H1 (cell line): ENCODE results near the gene TMEM269. TPM values are rescaled to one million over a fixed set of nuclear protein-coding genes. Genes with fewer than 3 reads are reported as not detected.

Experiments used
- CTCF ChIA-PET: fragments of 300-600 bp; sonication (Branson Sonifier 250); formaldehyde crosslinking; loops from one replicate; lab custom pipeline; 2021; ENCODE audit not compliant: partially characterized antibody; lab: Charles Lee
- POLR2A ChIA-PET: fragments of 300-600 bp; sonication (Branson Sonifier 250); formaldehyde crosslinking; loops from one replicate; lab custom pipeline; 2021; ENCODE audit warnings: inconsistent platforms; ENCODE audit not compliant: partially characterized antibody; lab: Charles Lee
- DNase-seq, 2 experiments: peaks; one replicate each; pipeline versions ENCODE4 v3.0.0 to v3.0.0-alpha.2; 2010 to 2022; ENCODE audit warnings: low spot score in 2 of 2, low read depth in 1 of 2, mixed read lengths in 1 of 2
- FAIRE-seq: peaks from 2 replicates; lab custom pipeline; 2011; peaks lifted over from hg19 to GRCh38; lab: Jason Lieb, UNC
- H2AFZ ChIP-seq: 2 replicates; pipeline ENCODE4 v1.8.1; 2012; ENCODE audit warnings: low read length, inconsistent platforms
- H2AK5ac ChIP-seq: 2 replicates; pipeline ENCODE4 v1.6.1; 2013; ENCODE audit warnings: low read depth, low read length
- H2BK120ac ChIP-seq: replicated peaks from 2 replicates; pipeline ENCODE3; 2013; ENCODE audit warnings: low read depth, low read length, inconsistent platforms
- H2BK12ac ChIP-seq: 2 replicates; pipeline ENCODE4 v1.6.1; 2013; ENCODE audit warnings: low read depth, low read length
- H2BK15ac ChIP-seq: 2 replicates; pipeline ENCODE4 v1.6.1; 2013; ENCODE audit warnings: low read length
- H2BK20ac ChIP-seq: 2 replicates; pipeline ENCODE4 v1.6.1; 2013; ENCODE audit warnings: low read length
- H2BK5ac ChIP-seq: 2 replicates; pipeline ENCODE4 v1.6.1; 2013; ENCODE audit warnings: low read depth, low read length
- H3K14ac ChIP-seq: 2 replicates; pipeline ENCODE4 v1.6.1; 2013; ENCODE audit warnings: inconsistent platforms; ENCODE audit not compliant: insufficient read length
- H3K18ac ChIP-seq: 2 replicates; pipeline ENCODE4 v1.6.1; 2013; ENCODE audit warnings: low read length; ENCODE audit errors: extremely low read depth
- H3K23ac ChIP-seq: 2 replicates; pipeline ENCODE4 v1.6.1; 2013; ENCODE audit warnings: inconsistent platforms; ENCODE audit not compliant: insufficient read length
- H3K23me2 ChIP-seq: 2 replicates; pipeline ENCODE4 v1.6.1; 2013; ENCODE audit warnings: low read depth, low read length
- H3K27ac ChIP-seq: 2 replicates; pipeline ENCODE4 v1.6.1; 2011; ENCODE audit warnings: low read depth, low read length, inconsistent platforms
- H3K27me3 ChIP-seq, 4 experiments: replicated peaks in 1 of 4; 1 replicate in 1 of 4; 2 replicates in 3 of 4; pipeline versions ENCODE4 v1.6.1 to v1.8.1; 2011 to 2013; ENCODE audit warnings: low read length in 3 of 4, mild to moderate bottlenecking in 3 of 4, inconsistent platforms in 2 of 4, mixed read lengths in 2 of 4, moderate library complexity in 1 of 4; ENCODE audit not compliant: control insufficient read depth in 3 of 4, insufficient read depth in 3 of 4; ENCODE audit errors: extremely low read depth in 1 of 4
- H3K36me3 ChIP-seq, 4 experiments: 2 replicates each; pipeline versions ENCODE4 v1.6.1 to v1.8.1; 2011 to 2013; ENCODE audit warnings: mild to moderate bottlenecking in 4 of 4, low read length in 3 of 4, moderate library complexity in 2 of 4, control low read depth in 1 of 4, inconsistent platforms in 1 of 4; ENCODE audit not compliant: insufficient read depth in 4 of 4, control insufficient read depth in 2 of 4
- H3K4ac ChIP-seq: replicated peaks from 2 replicates; pipeline ENCODE3; 2013; ENCODE audit warnings: low read length, low read depth, mixed read lengths, inconsistent platforms; ENCODE audit not compliant: insufficient read length
- H3K4me1 ChIP-seq, 4 experiments: replicated peaks in 1 of 4; 1 replicate in 1 of 4; 2 replicates in 3 of 4; pipeline versions ENCODE4 v1.6.1 to v1.8.1; 2011 to 2013; ENCODE audit warnings: low read length in 3 of 4, inconsistent platforms in 2 of 4, mixed read lengths in 1 of 4; ENCODE audit not compliant: insufficient read depth in 4 of 4, control insufficient read depth in 3 of 4
- H3K4me2 ChIP-seq, 2 experiments: 2 replicates each; pipeline versions ENCODE4 v1.6.1 to v1.8.1; 2011 to 2013; ENCODE audit warnings: low read depth in 2 of 2, low read length in 2 of 2, control low read depth in 1 of 2, inconsistent platforms in 1 of 2, mild to moderate bottlenecking in 1 of 2; ENCODE audit not compliant: insufficient read depth in 1 of 2
- H3K4me3 ChIP-seq, 4 experiments: fragments of 200-600, 300-600 bp in 1 of 4; sonication (generic), shearing (Covaris generic), sonication (Bioruptor Twin) in 1 of 4; 2 replicates each; pipeline versions ENCODE4 v1.5.1 to v1.8.1; 2011 to 2016; ENCODE audit warnings: low read length in 4 of 4, low read depth in 3 of 4, control low read depth in 2 of 4, inconsistent platforms in 2 of 4, mild to moderate bottlenecking in 2 of 4, mixed read lengths in 1 of 4, moderate library complexity in 1 of 4; ENCODE audit not compliant: insufficient read depth in 2 of 4; ENCODE audit errors: extremely low read depth in 1 of 4
- H3K56ac ChIP-seq: replicated peaks from 2 replicates; pipeline ENCODE3; 2013; ENCODE audit warnings: low read depth, mild to moderate bottlenecking, mixed read lengths, low read length, inconsistent platforms; ENCODE audit not compliant: insufficient read length
- H3K79me1 ChIP-seq: 2 replicates; pipeline ENCODE4 v1.6.1; 2013; ENCODE audit warnings: low read depth, low read length, control low read depth
- H3K79me2 ChIP-seq, 2 experiments: 2 replicates each; pipeline versions ENCODE4 v1.6.1 to v1.8.1; 2012 to 2013; ENCODE audit warnings: low read length in 2 of 2, mild to moderate bottlenecking in 2 of 2, inconsistent platforms in 1 of 2; ENCODE audit not compliant: insufficient read depth in 2 of 2, control insufficient read depth in 1 of 2
- H3K9ac ChIP-seq, 4 experiments: replicated peaks in 1 of 4; 1 replicate in 1 of 4; 2 replicates in 3 of 4; pipeline versions ENCODE4 v1.6.1 to v1.8.1; 2011 to 2013; ENCODE audit warnings: low read depth in 3 of 4, low read length in 3 of 4, control low read depth in 2 of 4, mild to moderate bottlenecking in 2 of 4, moderate library complexity in 2 of 4, inconsistent platforms in 1 of 4; ENCODE audit errors: extremely low read depth in 1 of 4
- H3K9me3 ChIP-seq, 2 experiments: 2 replicates each; pipeline versions ENCODE4 v1.6.1 to v1.8.1; 2012 to 2013; ENCODE audit warnings: mild to moderate bottlenecking in 2 of 2, moderate library complexity in 2 of 2, control low read depth in 1 of 2, inconsistent platforms in 1 of 2, low read depth in 1 of 2, low read length in 1 of 2, mixed read lengths in 1 of 2; ENCODE audit not compliant: insufficient read depth in 2 of 2
- H4K20me1 ChIP-seq, 2 experiments: replicated peaks in 1 of 2; 2 replicates each; pipeline versions ENCODE3 to v1.8.1; 2011 to 2013; ENCODE audit warnings: inconsistent platforms in 2 of 2, low read length in 2 of 2, mild to moderate bottlenecking in 1 of 2; ENCODE audit not compliant: insufficient read depth in 2 of 2, control insufficient read depth in 1 of 2
- H4K5ac ChIP-seq: 2 replicates; pipeline ENCODE4 v1.6.1; 2013; ENCODE audit warnings: low read length, low read depth, mixed read lengths, inconsistent platforms; ENCODE audit not compliant: insufficient read length
- H4K8ac ChIP-seq: 2 replicates; pipeline ENCODE4 v1.8.0; 2013; ENCODE audit warnings: mild to moderate bottlenecking, moderate library complexity, low read length, inconsistent platforms; ENCODE audit not compliant: insufficient read depth; ENCODE audit errors: extremely low read depth
- H4K91ac ChIP-seq: replicated peaks from 2 replicates; pipeline ENCODE3; 2013; ENCODE audit warnings: low read length, mixed read lengths, inconsistent platforms; ENCODE audit not compliant: insufficient read length
- CHD2 ChIP-seq: IDR thresholded peaks from 2 replicates; pipeline ENCODE4 v1.6.1; 2012; ENCODE audit warnings: low read length, improper control_type of control experiment
- HDAC2 ChIP-seq, 2 experiments: fragments of 300-600 bp in 1 of 2; sonication (generic) in 1 of 2; IDR thresholded peaks; 2 replicates each; pipeline ENCODE4 v1.6.1; 2011 to 2012; ENCODE audit warnings: low read depth in 2 of 2, low read length in 2 of 2, mild to moderate bottlenecking in 2 of 2, moderate library complexity in 2 of 2, borderline replicate concordance in 1 of 2, inconsistent platforms in 1 of 2
- HDAC6 ChIP-seq: IDR thresholded peaks from one replicate; pipeline ENCODE4 v1.7.1; 2012; ENCODE audit warnings: low read depth, mild to moderate bottlenecking, inconsistent platforms, low read length, moderate library complexity
- POLR2AphosphoS5 ChIP-seq: IDR thresholded peaks from 2 replicates; pipeline ENCODE4 v1.6.1; 2011; ENCODE audit warnings: low read depth, low read length
- WGBS, 2 experiments: shearing (Covaris generic) in 1 of 2; methylation state at CpG; one replicate each; pipeline versions ENCODE4 v1.1.6 to v1.1.7; 2013 to 2015; ENCODE audit warnings: low lambda C conversion rate in 2 of 2, mixed read lengths in 2 of 2, inconsistent platforms in 1 of 2, low coverage in 1 of 2, missing lambda C conversion rate in 1 of 2; ENCODE audit not compliant: insufficient replicate concordance in 2 of 2, insufficient coverage in 1 of 2, insufficient read length in 1 of 2; ENCODE audit errors: extremely low coverage in 1 of 2, missing lambda C conversion rate in 1 of 2; 5-methylcytosine and 5-hydroxymethylcytosine counted together
- polyA plus RNA-seq, 7 experiments: library from polyadenylated mRNA; depleted of rRNA in 3 of 7; stranded (reverse) in 5 of 7; unstranded in 2 of 7; fragments of >200 nt in 5 of 7; fragments of 200-250 nt in 2 of 7; gene quantifications; 1 replicate in 5 of 7; 2 replicates in 1 of 7; 4 replicates in 1 of 7; pipeline versions ENCODE4 v1.2.1 to v1.2.3, GENCODE V29; 2011 to 2013; ENCODE audit warnings: missing spikeins in 2 of 7, mixed read lengths in 2 of 7
- total RNA-seq: library from RNA; stranded (reverse); fragmentation: NEBNext Ultra II Directional; extraction: Animal tissue kit (Norgen Biotek cat#: 25700); gene quantifications from 2 replicates; pipeline ENCODE4 v1.2.1, GENCODE V29; 2021

The TMEM269 gene
- total and polyA plus RNA-seq, 2 of the 8 experiments (the other 6 are each of a cell fraction or from before 2014, with no cell fraction given), result 0.14 to 0.35 TPM

DNA sequence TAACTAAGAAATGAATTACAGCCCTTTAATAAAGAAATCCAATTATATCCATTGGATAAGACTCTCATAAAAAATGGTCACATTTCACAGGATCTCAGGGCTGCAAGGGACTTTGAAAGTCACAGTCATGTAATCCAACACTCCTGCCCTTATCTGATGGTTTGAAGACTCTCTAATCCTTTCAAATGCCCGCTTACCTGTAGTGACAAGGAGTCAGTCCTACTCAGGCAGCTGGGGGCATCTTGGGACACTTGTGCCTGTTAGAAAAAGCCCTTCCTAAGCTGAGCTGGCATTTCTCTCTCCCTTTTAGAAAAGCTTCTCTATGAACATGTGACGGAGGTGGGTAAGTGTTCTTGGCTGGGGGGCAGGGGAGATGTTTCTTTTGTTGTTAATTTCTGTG lies 50.6 kb downstream of the TMEM269 start:
- no peak overlapping the region for H3K14ac ChIP-seq
- no peak overlapping the region for H2BK120ac ChIP-seq
- no peaks in the 10 kb centered on the region for H3K4me1 ChIP-seq
- no peak overlapping the region for H3K4ac ChIP-seq
- ChIA-PET CTCF (interaction anchor here (0.9 to 5.2 kb wide), 3 partner anchors 11 to 21 kb away, joined by 3 to 30 read pairs (median 3); partner anchors contain the start of genes ERMAP and ZNF691), POLR2A (interaction anchor here (1.1 to 3.0 kb wide), 3 partner anchors 9 to 14 kb away, joined by 3 to 16 read pairs (median 5); partner anchors contain the start of gene ZNF691)
- no peak overlapping the region for H3K4me3 ChIP-seq
- H3K23ac ChIP-seq, result no peak overlapping the region
- H2BK12ac ChIP-seq, result no peak overlapping the region
- DNase-seq, result no peak
- no peaks in the 10 kb centered on the region for H3K79me1 ChIP-seq
- no peak overlapping the region for H4K8ac ChIP-seq
- H4K91ac ChIP-seq, result no peak overlapping the region
- H3K79me2 ChIP-seq, result no peaks in the 10 kb centered on the region
- no peak overlapping the region for H3K4me2 ChIP-seq
- no peak for FAIRE-seq
- no peak overlapping the region for H2BK5ac ChIP-seq
- no peaks in the 10 kb centered on the region for H3K23me2 ChIP-seq
- 69% methylated on average over 2 of the region's 2 CpGs; no CpG with 5 or more reads in 1 of the 2 experiments for WGBS, 2 experiments
- no peak overlapping the region for H2BK15ac ChIP-seq
- no peaks in the 10 kb centered on the region for H3K27me3 ChIP-seq
- H2AFZ ChIP-seq, result no peak overlapping the region
- H4K20me1 ChIP-seq, result no peaks in the 10 kb centered on the region
- H2AK5ac ChIP-seq, result no peak overlapping the region
- no peak overlapping the region for H3K56ac ChIP-seq
- H3K36me3 ChIP-seq, result no peaks in the 10 kb centered on the region
- no peak overlapping the region for H3K27ac ChIP-seq
- no peaks in the 10 kb centered on the region for H3K9me3 ChIP-seq
- no peak overlapping the region for H3K9ac ChIP-seq
- H2BK20ac ChIP-seq, result no peak overlapping the region
- H4K5ac ChIP-seq, result no peak overlapping the region
- H3K18ac ChIP-seq, result no peak overlapping the region
- TF ChIP-seq POLR2AphosphoS5 (no peak), HDAC2 (IDR thresholded peaks at IDR 0.05; ENCODE audit: borderline replicate concordance in 1 of 2, low read depth in 2 of 2, low read length in 2 of 2) (no peak), HDAC6 (no peak), CHD2 (no peak)
